Prostate gland (tissue), 2 donors: ENCODE results near the gene MYO6.

Source experiments
- CTCF ChIP-seq, 4 experiments: fragments of 200-600 bp in 2 of 4; fragments of 450-650 bp in 2 of 4; sonication (generic) in 2 of 4; IDR thresholded peaks; 1 replicate in 3 of 4; 2 replicates in 1 of 4; pipeline ENCODE4 v1.5.1; 2016 to 2019; ENCODE audit warnings: antibody characterized with exemption in 4 of 4, mild to moderate bottlenecking in 2 of 4, moderate library complexity in 2 of 4
- POLR2A ChIP-seq: fragments of 450-650 bp; IDR thresholded peaks from one replicate; pipeline ENCODE4 v1.6.1; 2016; ENCODE audit warnings: antibody characterized with exemption, mild to moderate bottlenecking
- POLR2AphosphoS5 ChIP-seq: sonication (generic); formaldehyde crosslinking; IDR thresholded peaks from one replicate; pipeline ENCODE4 v1.6.1; 2017; ENCODE audit warnings: antibody characterized with exemption

GRCh38 chr6:75834447-75834846 is 85.4 kb downstream of the MYO6 start:
- TF ChIP-seq POLR2A (no peak), CTCF (IDR thresholded peaks at IDR 0.05) (no peak), POLR2AphosphoS5 (no peak)
